Measurements from ENCODE around the gene RPL28. TPM values are rescaled to one million over a fixed set of nuclear protein-coding genes. Genes with fewer than 3 reads are reported as not detected.
A peak's percentile ranks its signal among the peaks of the same experiment; 100 is the strongest.

Gene RPL28
- total and polyA plus RNA-seq, 10 of the 15 experiments (the other 5 are each of a cell fraction or from before 2014, with no cell fraction given): 260 to 3,542 (median 891) TPM

GRCh38 chr19:55385724-55386492, at the start of gene RPL28 (continued):
- TF ChIP-seq ETV6 (conservative IDR thresholded peaks at IDR 0.05 in 1 of 2, IDR thresholded peaks at IDR 0.05 in 1 of 2; ENCODE audit: borderline replicate concordance in 1 of 2, low read depth in 1 of 2) (no peak; a peak in 1 of 4 replicates), RUNX3 (IDR thresholded peaks at IDR 0.05; ENCODE audit: low read length) (peak; percentile 51), RBBP5 (conservative IDR thresholded peaks at IDR 0.05) (no peak), CBX3 (IDR thresholded peaks at IDR 0.05; ENCODE audit: borderline replicate concordance, low read depth) (no peak), SP1 (IDR thresholded peaks at IDR 0.05; ENCODE audit: low read depth, low read length) (peak; percentile 51), NR2F1 (conservative IDR thresholded peaks at IDR 0.05) (0 out of 2 replicates have a peak, but pooled peaks have one; percentile 20), NFYB (IDR thresholded peaks at IDR 0.05; ENCODE audit: insufficient read depth, low read depth, low read length) (no peak), ZNF274 (IDR thresholded peaks at IDR 0.05; ENCODE audit: insufficient read depth, insufficient read length) (no peak), POU2F2 (IDR thresholded peaks at IDR 0.05; ENCODE audit: borderline replicate concordance, low read depth, low read length) (peak; percentile 97), POLR2AphosphoS5 (IDR thresholded peaks at IDR 0.05; ENCODE audit: low read length) (peak; percentile 100), SUZ12 (IDR thresholded peaks at IDR 0.05; ENCODE audit: unreplicated experiment) (no peak), NFYA (IDR thresholded peaks at IDR 0.05; ENCODE audit: borderline replicate concordance, low read depth, low read length) (no peak), SPI1 (IDR thresholded peaks at IDR 0.05; ENCODE audit: borderline replicate concordance, insufficient read depth, low read depth, low read length) (peak; percentile 90), WRNIP1 (IDR thresholded peaks at IDR 0.05; ENCODE audit: borderline replicate concordance, low read depth, low read length) (peak; percentile 90; the same call in 1 of the 2 replicates), ATF3 (IDR thresholded peaks at IDR 0.05; ENCODE audit: borderline replicate concordance, extremely low read depth, low read depth, low read length) (no peak), FOXM1 (IDR thresholded peaks at IDR 0.05; ENCODE audit: low read depth, low read length) (no peak), ZNF207 (IDR thresholded peaks at IDR 0.05; ENCODE audit: borderline replicate concordance) (0 out of 2 replicates have a peak, but pooled peaks have one; percentile 74), ZSCAN29 (IDR thresholded peaks at IDR 0.05) (0 out of 2 replicates have a peak, but pooled peaks have one; percentile 22)
- TF ChIP-seq, protein P1, sequence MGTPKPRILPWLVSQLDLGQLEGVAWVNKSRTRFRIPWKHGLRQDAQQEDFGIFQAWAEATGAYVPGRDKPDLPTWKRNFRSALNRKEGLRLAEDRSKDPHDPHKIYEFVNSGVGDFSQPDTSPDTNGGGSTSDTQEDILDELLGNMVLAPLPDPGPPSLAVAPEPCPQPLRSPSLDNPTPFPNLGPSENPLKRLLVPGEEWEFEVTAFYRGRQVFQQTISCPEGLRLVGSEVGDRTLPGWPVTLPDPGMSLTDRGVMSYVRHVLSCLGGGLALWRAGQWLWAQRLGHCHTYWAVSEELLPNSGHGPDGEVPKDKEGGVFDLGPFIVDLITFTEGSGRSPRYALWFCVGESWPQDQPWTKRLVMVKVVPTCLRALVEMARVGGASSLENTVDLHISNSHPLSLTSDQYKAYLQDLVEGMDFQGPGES (IDR thresholded peaks at IDR 0.05): no peak; the same call in 1 of the 2 replicates
- TF ChIP-seq, protein P2, sequence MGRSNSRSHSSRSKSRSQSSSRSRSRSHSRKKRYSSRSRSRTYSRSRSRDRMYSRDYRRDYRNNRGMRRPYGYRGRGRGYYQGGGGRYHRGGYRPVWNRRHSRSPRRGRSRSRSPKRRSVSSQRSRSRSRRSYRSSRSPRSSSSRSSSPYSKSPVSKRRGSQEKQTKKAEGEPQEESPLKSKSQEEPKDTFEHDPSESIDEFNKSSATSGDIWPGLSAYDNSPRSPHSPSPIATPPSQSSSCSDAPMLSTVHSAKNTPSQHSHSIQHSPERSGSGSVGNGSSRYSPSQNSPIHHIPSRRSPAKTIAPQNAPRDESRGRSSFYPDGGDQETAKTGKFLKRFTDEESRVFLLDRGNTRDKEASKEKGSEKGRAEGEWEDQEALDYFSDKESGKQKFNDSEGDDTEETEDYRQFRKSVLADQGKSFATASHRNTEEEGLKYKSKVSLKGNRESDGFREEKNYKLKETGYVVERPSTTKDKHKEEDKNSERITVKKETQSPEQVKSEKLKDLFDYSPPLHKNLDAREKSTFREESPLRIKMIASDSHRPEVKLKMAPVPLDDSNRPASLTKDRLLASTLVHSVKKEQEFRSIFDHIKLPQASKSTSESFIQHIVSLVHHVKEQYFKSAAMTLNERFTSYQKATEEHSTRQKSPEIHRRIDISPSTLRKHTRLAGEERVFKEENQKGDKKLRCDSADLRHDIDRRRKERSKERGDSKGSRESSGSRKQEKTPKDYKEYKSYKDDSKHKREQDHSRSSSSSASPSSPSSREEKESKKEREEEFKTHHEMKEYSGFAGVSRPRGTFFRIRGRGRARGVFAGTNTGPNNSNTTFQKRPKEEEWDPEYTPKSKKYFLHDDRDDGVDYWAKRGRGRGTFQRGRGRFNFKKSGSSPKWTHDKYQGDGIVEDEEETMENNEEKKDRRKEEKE (IDR thresholded peaks at IDR 0.05): no peak; the same call in 1 of the 2 replicates
